NCI-H1048 (cell line): ENCODE measurements around the gene ERC1.
"Not testable (repeated sequence)": the region's sequence is repeated elsewhere in the genome, so short reads cannot be mapped to it uniquely, and the experiment has no call there.

Source experiments
- DNase-seq: peaks from one replicate; lab custom pipeline; 2025; lab: John Stamatoyannopoulos, UW

Gene ERC1

GRCh38 chr12:1078002-1078401 lies 87.0 kb downstream of the ERC1 start:
- DNase-seq, result no peak

- no peak for DNase-seq
These were observed 89.6 kb downstream of the ERC1 start for GRCh38 chr12:1080520-1081223.

GRCh38 chr12:1083151-1083888 lies 92.3 kb downstream of the ERC1 start:
- DNase-seq, result no peak

GRCh38 chr12:1083889-1084262 lies 92.9 kb downstream of the ERC1 start:
- no peak for DNase-seq

GRCh38 chr12:1091350-1091749 lies 100.3 kb downstream of the ERC1 start:
- no peak for DNase-seq

- no peak for DNase-seq
These were observed 102.2 kb downstream of the ERC1 start for GRCh38 chr12:1093166-1093751.

GRCh38 chr12:1094714-1095113 lies 103.7 kb downstream of the ERC1 start:
- no peak for DNase-seq

- DNase-seq, result no peak
These were observed 108.1 kb downstream of the ERC1 start for GRCh38 chr12:1099158-1099557.

- not testable (repeated sequence) for DNase-seq
These were observed 108.6 kb downstream of the ERC1 start for GRCh38 chr12:1099618-1100017.

- DNase-seq, result no peak
These were observed 111.1 kb downstream of the ERC1 start for GRCh38 chr12:1102115-1102514.

- no peak for DNase-seq
These were observed 111.9 kb downstream of the ERC1 start for GRCh38 chr12:1102791-1103450.

GRCh38 chr12:1103632-1104031 lies 112.6 kb downstream of the ERC1 start:
- no peak for DNase-seq

- no peak for DNase-seq
These were observed 113.2 kb downstream of the ERC1 start for GRCh38 chr12:1104088-1104800.

- DNase-seq, result no peak
These were observed 116.6 kb downstream of the ERC1 start for GRCh38 chr12:1107669-1108068.

- DNase-seq, result no peak
These were observed 117.3 kb downstream of the ERC1 start for GRCh38 chr12:1108276-1108675.

- DNase-seq, result no peak
These were observed 124.6 kb downstream of the ERC1 start for GRCh38 chr12:1115484-1116231.

GRCh38 chr12:1117371-1117770 lies 126.3 kb downstream of the ERC1 start:
- no peak for DNase-seq

GRCh38 chr12:1117970-1118563 lies 127.0 kb downstream of the ERC1 start:
- peak; percentile 39 for DNase-seq

GRCh38 chr12:1122786-1123185 lies 131.8 kb downstream of the ERC1 start:
- DNase-seq, result no peak

- no peak for DNase-seq
These were observed 135.1 kb downstream of the ERC1 start for GRCh38 chr12:1126091-1126490.

- no peak for DNase-seq
These were observed 136.0 kb downstream of the ERC1 start for GRCh38 chr12:1127021-1127420.
